Right lobe of liver (tissue), 5 donors: ENCODE results near the gene CEP72. TPM values are rescaled to one million over a fixed set of nuclear protein-coding genes. Genes with fewer than 3 reads are reported as not detected.

ENCODE experiments used
- total RNA-seq, 6 experiments: library from RNA; depleted of rRNA in 2 of 6; stranded (reverse); fragments of >200 nt in 2 of 6; fragmentation: NEBNext Ultra II Directional in 3 of 6; extraction: Animal tissue kit (Norgen Biotek cat#: 25700) in 3 of 6; gene quantifications; one replicate each; pipeline versions ENCODE4 v1.1.0 to v1.2.4, GENCODE V29; 2016 to 2023
- donor health status: DM: no; HTN: no; CAD: no.
- donor health status: DM: no; HTN: no; CAD: no.
- donor health status: DM: no; HTN: yes; CAD: no.
- donor health status: DM: no; HTN: yes; CAD: no.

The CEP72 gene
- total RNA-seq, 6 experiments from 2014 or later: 3.4 to 6.0 (median 4.2) TPM

Other genes starting within 250 kb of the CEP72 start
- gene EXOC3, start 169.2 kb upstream of the CEP72 start, total RNA-seq: 10 to 100 TPM; 14.6 to 24.3 (median 20.0) TPM
- 1 to 10 TPM in 2 of 6 experiments, under 1 TPM in 4; 0.32 to 1.8 (median 0.46) TPM for gene SLC9A3, start 87.9 kb upstream of the CEP72 start, total RNA-seq
- 1 to 10 TPM; 1.9 to 4.3 (median 2.4) TPM for gene TPPP, start 81.0 kb downstream of the CEP72 start, total RNA-seq
- gene ZDHHC11B, start 172.4 kb downstream of the CEP72 start, total RNA-seq: 1 to 10 TPM in 5 of 6 experiments, under 1 TPM in 1; 0.56 to 5.1 (median 2.8) TPM
- 10 to 100 TPM in 2 of 6 experiments, 1 to 10 TPM in 3, under 1 TPM in 1; 0.50 to 14.4 (median 5.8) TPM for gene ZDHHC11, start 238.6 kb downstream of the CEP72 start, total RNA-seq